GM19240 (cell line): Measurements from ENCODE around the gene FAM120AOS.
"Not testable (repeated sequence)": the region's sequence is repeated elsewhere in the genome, so short reads cannot be mapped to it uniquely, and the experiment has no call there.

Source experiments
- DNase-seq: peaks from one replicate; pipeline ENCODE4 v3.0.0; 2011; ENCODE audit warnings: low spot score; ENCODE audit not compliant: insufficient read length

FAM120AOS gene

DNA sequence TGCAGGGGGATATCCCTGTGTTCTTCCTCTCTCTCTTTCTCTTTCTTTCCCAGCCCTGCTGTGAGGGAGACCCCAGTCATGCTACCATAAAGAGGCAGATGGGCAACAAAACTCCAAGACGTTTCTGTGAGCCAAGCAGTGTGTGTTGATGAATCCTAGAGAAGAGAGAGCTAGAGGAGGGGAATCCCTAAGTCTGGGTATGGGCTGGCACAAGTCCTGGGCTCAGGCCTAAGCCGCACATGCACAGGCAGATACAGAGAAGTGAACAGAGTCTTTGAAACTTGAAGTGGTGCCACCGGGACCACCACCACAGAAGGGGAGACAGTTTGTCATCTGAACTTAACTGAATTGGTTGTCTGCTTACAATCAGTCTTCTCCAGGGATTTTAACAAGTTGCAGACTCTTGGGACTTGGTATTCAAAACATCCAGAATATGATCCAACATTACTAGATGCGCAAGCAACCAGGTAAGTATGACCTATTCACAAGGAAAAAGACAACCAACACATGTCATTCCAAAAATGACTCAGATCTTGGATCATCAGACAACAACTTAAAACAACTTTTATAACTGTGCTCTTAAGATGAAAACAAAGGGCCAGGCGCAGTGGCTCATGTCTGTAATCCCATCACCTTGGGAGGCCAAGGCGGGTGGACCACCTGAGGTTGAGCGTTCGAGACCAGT lies 12.3 kb downstream of the FAM120AOS start:
- DNase-seq: no peak

DNA sequence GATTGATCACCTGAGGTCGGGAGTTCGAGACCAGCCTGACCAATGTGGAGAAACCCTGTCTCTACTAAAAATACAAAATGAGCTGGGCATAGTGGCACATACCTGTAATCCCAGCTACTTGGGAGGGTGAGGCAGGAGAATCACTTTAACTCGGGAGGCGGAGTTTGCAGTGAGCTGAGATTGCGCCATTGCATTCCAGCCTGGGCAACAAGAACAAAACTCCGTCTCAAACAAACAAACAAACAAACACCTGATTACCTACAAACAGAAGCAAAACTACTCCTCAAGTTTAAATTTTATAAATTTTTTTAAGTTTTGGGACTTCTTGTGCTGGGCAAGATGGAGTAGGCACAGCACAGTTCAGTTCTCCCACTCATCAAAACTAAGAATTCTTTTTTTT lies 14.1 kb downstream of the FAM120AOS start:
- not testable (repeated sequence) for DNase-seq

DNA sequence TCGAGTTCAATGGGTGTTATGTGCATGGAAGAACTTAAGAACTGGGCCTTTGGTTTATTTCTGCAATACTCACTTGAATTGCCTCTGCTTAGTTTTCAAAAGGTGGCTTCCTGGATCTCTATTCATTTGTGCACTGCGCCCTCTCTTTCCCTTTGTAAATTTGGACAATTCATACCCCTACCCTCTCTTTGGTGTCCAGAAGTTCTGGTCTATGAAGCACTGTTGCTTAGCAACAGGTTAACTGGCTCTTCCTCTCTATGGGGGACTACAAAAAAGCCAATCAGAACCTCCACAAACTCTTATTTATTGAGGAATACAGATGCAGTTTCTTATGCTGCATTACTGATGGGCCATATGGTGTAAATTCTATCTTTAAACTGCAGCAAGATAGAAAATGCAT lies 15.4 kb downstream of the FAM120AOS start:
- DNase-seq: no peak

DNA sequence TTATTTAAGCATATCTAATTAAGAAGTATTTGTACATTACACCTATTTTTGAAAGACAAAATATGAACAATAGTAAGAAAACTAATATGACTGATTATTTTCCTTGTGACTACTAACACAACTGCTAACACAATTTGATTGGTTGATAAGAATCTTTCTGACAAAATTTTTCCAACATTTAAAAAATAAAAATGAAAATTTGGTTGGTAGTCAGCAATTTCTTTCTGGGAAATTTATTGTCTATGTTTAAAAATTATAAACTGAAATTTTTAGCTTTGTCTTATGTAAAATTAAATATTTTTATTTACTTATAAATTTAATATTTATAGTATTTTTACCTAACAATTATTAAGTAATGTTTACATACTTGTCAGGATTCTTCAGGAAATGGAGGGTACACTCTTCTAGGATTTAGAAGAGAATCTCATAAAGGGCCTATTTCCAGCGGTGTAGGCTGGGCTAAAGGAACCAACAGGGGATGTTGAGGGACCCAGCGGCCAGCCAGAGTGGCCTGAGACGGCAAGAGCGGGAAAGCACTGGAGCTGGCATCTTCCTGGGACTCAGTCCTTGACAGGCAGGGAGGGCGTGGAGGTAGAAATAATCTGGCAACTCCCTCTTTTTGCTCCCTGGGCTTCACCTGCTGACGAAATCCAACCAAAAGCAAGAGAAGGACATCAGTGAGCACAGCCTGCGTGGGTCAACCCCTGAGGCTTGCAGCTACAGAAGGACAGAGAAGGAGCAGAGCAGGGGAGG lies 16.6 kb downstream of the FAM120AOS start:
- DNase-seq: no peak

DNA sequence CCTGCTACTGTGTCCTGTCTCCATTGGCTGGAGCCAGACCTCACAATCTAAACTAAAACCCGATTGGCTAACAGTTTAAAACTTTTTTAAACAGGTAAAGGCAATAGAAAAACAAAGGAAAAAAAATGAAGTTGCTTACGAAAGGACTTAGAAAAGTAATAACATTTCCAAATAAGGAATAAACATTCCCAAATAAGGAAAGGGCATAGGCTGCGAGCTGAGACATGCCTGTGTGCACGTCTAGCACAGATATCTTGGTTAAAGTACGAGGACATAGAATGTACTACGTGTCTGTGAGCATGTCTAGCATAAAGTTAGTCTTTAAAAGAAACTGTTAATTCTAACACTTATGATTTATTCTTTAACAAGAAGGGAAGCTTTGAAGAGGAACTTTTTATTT lies 17.2 kb downstream of the FAM120AOS start:
- DNase-seq: no peak

DNA sequence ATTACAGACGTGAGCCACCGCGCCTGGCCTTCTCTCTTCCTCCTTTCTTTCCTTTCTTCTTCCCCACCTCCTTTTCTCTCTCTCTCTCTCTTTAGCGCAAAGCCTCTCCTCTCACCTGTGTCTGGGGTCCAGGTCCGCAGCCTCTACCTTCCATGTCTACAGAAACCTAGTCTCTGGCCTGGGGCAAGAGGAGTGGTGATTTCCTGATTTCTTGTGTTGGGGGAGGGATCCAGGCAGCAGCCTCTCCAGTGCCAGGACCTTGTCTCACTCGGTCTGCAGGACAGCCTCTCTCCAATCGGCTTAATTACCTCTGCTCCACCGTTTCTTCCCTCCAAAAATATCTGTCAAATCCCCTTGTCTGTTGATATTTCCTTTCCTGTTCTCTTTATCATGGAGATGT lies 18.0 kb downstream of the FAM120AOS start:
- no peak for DNase-seq

DNA sequence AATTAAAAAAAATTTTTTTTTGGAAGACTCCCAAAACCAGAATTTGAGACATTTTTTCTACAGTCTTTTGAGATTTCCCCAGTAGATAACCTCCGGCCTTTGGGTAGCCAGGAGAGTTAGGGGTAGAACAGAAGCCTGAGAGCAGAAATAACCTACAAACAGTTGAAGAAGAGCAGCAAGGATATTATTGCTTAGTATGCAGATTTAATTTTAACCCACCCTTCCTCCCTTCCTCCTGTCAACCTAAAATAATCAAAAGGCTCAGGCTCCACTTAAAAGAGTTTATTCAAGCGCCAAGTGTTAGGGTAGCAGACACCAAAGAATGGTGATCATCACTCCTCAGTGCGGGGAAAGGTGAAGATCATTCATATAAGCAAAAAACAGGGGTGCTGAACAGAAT lies 19.3 kb downstream of the FAM120AOS start:
- no peak for DNase-seq

DNA sequence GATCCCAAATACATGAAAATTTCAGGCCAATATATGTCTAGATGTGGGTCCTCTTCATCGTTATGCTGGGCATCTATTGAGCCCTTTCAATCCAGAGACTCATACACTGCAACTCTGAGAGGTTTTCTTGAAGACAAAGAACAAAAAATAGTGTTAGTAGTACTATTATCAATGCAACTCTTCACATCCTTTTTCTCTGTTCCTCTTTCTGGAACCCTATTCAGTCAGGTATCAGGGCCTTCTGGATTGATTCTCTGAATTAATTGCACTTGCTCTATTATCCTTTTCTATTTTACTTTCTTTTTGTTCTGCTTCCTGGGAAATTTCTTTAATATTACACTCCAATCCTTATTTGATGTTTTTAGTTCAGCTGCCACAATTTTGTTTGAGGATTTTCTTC lies 20.4 kb downstream of the FAM120AOS start:
- no peak for DNase-seq

DNA sequence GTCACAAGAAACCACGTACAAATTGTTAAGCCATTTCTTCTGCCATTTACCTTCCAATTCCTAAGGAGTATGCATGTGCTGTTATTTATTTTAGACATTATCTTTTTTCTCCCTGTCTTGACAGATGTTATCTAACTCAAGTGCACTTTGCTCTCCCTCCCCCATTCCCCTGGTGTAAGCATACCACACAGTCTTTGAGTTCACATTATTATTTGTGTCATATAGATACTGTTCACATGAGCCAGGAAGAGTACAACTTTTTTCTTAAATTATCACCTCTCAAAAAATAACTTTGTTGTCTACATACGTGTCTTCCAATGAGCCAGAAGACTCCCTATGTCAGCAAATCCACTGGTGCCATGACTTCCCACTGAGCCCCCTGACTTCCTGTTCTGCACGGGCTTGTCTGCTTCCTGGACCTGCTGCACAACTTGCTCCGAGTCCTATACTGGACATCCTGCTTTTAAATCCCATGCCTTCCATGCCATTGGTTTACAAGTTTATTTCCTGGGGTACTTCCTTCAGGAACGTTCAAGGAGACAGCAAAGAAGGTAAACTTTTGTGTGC lies 21.8 kb downstream of the FAM120AOS start:
- no peak for DNase-seq

DNA sequence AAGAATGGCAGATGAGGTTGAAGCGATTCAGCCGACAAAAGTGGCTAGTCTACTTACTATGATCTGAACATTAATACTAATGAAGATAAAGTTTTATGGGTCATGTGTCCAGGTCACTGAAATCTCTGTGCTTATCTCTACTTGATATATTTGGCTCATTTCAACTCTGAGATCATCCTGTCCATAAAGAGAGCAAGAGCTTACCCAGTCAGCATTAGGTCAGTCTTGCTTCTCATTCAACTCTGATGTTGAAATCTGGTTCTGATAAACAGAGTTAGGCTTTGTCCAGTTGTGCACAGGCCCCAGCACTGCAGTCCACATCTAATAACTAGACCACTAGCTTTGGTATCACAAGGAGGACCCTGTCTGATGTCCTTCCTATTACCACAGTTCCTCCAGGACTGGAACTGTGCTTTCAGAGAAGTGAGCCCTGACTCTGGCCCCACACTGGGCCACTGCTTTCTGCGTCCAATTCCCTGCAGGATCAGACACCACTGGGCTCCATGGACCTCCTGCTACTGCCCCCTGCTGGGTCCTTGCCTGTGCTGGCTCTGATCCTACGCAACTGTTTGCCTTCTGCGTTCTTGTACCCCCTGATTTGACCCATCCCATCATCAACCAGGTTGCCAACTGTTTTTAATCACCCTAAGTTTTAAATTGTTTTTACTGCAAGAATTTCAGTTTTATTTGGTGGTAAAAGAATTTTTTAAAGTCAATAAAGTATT lies 25.6 kb downstream of the FAM120AOS start:
- DNase-seq: no peak

DNA sequence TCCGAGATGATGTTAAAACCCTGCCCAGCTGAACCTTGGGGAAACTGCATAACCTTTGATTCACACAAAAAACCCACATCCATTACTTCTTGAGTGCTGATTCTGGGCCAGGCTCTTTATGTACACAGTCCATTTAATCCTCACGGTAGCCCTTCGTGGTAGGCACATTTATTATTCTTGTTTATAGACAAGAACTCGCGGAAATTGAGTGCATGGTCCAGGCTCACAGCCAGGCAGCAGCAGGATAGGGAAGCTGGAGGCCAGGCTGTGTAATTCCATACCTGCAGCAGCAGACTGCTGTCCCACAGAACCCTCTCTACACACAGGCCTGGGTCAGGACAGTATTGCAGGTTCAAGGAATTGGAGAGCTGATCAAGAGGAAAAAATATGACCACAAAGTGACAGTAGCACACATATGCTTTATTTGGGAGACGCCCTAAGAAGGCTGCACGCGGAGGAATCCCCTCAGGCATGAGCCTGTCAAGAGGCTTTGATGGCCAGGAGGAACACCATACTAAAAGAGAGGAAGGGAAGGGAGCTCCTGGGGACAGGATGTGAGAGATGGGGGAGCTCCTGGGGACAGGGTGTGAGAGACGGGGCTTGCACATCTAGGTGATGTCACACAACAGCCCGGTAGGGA lies 30.3 kb downstream of the FAM120AOS start:
- DNase-seq: no peak

DNA sequence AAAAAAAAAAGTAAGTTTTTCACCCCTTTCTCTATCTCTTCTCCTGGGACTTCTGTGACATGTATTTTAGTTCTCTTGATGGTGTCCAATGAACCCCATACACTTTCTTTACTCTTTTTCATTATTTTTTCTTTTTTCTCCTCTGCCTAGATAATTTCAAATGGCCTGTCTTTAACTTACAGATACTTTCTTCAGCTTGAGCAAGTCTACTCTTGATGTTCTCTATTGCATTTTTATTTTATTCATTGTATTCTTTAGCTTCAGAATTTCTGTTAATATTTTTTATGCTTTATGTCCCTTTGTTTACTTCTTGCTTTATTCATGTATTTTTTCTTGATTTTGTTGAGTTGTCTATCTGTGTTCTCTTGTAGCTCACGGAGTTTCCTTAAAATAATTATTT lies 34.4 kb downstream of the FAM120AOS start:
- no peak for DNase-seq

DNA sequence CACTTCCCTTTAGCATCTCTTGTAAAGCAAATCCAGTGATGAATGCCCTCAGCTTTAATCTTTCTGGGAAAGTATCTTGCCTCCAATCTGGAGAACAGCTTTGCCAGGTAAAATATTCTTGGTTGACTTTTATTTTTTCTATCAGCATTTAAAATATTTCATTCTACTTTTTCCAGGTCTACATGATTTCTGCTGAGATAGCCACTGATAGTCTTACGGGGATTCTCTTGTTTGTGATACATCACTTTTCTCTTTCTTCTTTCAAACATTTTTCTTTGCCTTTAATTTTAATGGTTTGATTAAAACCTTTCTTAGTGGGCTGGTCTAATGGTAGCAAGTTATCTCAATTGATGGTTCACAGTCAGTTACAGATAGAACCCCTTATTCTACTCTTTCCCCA lies 35.8 kb downstream of the FAM120AOS start:
- DNase-seq: no peak

DNA sequence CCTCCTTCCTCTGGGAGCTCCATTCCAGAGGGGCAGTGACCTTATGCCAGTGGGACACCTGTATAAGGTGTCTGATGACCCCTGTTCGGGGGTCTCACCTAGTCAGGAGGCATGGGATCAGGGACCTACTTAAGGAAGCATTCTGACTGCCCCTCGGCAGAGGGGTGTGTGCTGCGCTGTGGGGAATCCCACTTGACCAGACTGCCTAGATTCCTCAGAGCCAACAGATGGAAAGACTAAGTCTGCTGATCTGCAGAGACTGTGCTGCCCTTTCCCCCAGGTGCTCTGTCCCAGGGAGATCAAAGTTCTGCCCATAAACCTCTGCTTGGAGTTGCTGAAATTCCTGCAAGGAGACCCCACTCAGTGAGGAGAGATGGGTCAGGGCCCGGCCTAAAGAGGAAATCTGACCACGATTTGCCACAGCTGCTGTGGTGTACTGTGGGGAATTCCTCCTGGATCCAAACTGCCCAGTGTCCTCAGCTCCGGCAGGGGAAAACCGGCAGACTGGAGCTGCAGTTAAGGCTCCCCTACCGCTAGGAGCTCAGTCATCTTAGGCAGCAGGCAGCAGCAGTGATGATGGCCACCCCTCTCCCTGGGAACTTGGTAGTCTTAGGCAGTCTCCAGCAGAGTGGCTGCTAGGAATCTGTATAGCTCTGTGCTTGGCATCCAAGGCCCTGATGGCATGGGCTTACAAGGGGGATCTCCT lies 36.7 kb downstream of the FAM120AOS start:
- no peak for DNase-seq

DNA sequence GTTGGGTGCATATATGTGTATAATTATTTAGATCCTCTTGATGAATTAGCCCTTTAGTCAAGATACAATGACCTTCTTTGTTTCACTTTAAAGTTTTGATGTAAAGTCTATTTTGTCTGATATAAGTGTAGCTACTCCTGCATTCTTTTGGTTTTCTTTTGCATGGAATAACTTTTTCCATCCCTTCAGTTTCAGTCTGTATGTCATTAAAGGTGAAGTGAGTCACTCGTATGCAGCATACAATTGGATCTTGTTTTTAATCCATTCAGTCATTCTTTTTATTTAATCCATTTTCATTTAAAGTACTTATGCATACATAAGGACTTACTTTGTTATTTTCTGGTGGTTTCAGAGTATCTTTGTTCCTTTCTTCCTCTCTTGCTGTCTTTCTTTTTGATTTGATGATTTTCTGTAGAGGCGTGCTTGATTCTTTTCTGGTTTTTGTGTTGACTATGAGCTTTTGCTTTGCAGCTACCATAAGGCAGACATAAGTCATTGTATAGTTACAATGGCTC lies 38.1 kb downstream of the FAM120AOS start:
- DNase-seq: no peak

DNA sequence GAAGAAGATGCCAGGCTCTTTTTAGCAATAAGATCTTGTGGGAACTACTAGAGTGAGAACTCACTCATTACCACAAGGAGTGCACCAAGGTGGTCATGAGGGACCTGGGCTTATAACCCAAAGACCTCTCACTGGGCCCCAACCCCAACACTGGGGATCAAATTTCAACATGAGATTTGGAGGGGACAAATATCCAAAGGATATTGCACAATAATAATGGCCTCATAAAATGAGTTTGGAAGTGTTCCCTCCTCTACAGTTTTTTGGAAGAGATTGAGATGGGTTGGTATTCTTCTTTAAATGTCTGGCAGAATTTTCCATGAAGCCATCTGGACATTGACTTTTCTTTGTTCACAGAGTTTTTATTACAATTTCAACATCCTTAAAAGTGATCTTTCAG lies 39.9 kb downstream of the FAM120AOS start:
- DNase-seq: no peak

DNA sequence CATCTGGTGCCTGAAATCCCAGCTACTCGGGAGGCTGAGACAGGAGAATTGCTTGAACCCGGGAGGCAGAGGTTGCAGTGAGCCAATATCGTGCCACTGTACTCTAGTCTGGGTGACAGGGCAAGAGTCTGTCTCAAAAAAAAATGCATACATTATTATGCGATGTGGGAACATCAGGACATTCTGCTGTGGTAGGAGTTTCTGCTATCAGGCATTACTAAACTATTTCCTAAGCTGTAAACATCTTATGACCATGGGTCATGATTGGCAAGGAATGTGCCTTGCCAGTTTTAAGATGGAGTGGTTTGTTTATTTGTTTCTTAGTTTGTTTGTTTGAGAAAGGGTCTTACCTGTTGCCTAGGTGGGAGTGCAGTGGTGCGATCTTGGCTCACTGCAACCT lies 47.0 kb downstream of the FAM120AOS start:
- no peak for DNase-seq

DNA sequence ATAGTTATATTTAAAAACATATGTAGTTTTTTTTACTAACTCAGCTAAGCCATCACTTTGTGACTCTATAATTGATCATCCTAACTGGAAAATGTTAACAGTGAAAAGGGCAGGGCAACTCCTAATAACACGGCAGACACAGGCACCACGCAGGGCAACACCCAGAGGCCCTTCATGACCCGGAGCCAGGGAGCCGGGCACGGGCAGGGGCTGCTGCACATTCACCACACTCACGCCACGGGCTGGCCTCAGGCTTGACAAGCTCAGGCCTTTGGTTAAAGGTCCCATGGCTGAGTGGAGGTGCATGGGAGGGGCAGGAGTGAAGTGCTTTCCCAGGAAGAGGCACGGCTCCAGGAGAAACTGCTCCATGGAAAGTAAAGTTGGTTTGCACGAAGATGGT lies 54.9 kb downstream of the FAM120AOS start:
- DNase-seq: no peak

DNA sequence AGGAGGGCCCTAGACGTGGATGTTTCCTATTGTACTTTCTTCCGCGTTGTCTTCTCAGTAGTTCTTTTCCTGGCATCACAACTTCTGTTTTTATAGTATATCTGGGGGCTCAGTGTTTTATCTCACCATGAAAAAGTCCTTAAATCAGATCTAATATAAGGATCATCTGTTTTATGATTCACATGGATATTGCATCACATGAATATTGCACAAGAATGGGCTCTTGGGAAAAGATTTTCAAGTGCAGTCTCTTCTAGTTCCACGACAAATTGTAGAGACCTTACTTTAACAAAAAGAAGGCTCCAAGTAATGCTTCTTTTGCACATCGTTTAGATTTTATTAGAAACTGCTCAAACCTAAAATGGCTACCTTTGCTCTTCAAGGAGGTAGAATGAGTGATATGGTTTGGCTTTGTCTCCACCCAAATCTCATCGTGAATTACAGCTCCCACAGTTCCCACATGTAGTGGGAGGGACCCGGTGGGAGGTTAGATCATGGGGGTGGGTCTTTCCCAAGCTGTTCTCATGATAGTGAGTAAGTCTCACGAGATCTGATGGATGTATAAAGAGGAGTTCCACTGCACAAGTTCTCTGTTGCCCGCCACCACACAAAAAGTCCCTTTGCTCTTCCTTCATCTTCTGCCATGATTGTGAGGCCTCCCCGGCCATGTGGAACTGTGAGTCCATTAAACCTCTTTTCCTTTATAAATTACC lies 55.6 kb downstream of the FAM120AOS start:
- no peak for DNase-seq
